Measurements from ENCODE around the gene ADGRA1.

DNA sequence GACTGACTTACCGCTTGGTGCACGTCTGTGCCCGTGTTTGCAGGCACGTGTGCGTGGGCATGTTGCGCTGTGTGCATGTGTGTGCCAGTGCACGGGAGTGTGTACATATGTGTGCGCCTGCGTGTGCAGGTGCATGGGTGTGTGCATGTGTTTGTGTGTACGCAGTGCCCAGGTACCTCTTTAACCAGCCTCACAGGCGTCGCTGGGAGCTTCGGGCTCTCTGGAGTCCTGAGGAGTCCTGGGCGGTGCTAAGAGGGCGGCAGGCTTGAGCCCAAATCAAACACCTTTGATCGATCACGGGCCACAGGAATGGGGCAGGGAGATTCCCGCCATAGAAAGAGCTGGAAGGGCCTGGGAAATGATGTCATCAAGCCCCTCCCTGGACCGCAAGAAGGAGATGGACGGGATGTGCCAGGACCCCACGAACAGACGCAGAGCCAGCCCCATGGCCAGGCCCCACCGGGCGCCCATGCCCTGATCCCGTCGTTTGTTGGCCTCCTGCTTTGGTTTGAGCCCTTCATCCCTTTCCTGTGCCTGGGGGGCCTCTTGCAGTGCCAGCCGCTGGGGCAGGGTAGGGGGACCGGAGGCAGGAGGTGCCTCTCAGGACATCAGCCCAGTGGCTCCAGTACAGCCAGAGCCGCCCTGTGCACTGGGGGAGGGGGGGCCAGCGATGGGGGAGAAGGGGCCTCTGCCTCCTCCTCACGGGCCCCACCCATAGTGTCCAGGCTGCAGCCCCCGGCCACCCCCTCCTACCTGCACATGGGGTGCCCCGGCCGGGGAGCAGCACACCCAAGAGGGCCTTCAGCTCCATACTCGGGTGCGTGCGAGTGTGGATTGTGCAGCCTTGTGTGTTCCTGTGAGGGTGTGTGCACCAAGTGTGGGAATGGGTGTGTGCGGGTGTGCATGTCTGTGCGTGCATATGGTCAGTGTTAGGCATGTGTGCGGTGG is 78.1 kb downstream of the ADGRA1 start:
- TF ChIP-seq L3MBTL2 (conservative IDR thresholded peaks at IDR 0.05), result no peak
- no peak for TF ChIP-seq SP1 (IDR thresholded peaks at IDR 0.05)
- no peak for TF ChIP-seq HDGF (IDR thresholded peaks at IDR 0.05; ENCODE audit: borderline replicate concordance)
- TF ChIP-seq FOXM1 (IDR thresholded peaks at IDR 0.05; ENCODE audit: borderline replicate concordance), result no peak
- TF ChIP-seq ELF4 (IDR thresholded peaks at IDR 0.05), result no peak
- no peak for TF ChIP-seq BHLHE40 (IDR thresholded peaks at IDR 0.05; ENCODE audit: borderline replicate concordance)
- TF ChIP-seq ARNT (IDR thresholded peaks at IDR 0.05), result no peak
- no peak for TF ChIP-seq ZNF384 (IDR thresholded peaks at IDR 0.05)
- no peak for TF ChIP-seq SUZ12 (IDR thresholded peaks at IDR 0.05)
- no peak for TF ChIP-seq NFRKB (IDR thresholded peaks at IDR 0.05)

All from HEK293T (cell line).